KMS-11 (cell line): Measurements from ENCODE around the gene TRPC6.

Experiments used
- H2AFZ ChIP-seq: fragments of 200-600 bp; sonication (generic); 2 replicates; pipeline ENCODE4 v1.6.1; 2016; ENCODE audit warnings: antibody characterized with exemption, mixed run types, low read depth
- H3K27ac ChIP-seq: fragments of 200-600 bp; sonication (generic); 2 replicates; pipeline ENCODE4 v1.6.1; 2016; ENCODE audit warnings: mild to moderate bottlenecking, mixed run types
- H3K27me3 ChIP-seq: fragments of 200-600 bp; sonication (generic); 2 replicates; pipeline ENCODE4 v1.6.1; 2017; ENCODE audit warnings: mild to moderate bottlenecking, low read depth, mixed run types, moderate library complexity; ENCODE audit not compliant: insufficient read depth
- H3K36me3 ChIP-seq: fragments of 200-600 bp; sonication (generic); 2 replicates; pipeline ENCODE4 v1.6.1; 2017; ENCODE audit warnings: mild to moderate bottlenecking, mixed run types; ENCODE audit not compliant: insufficient read depth
- H3K4me1 ChIP-seq: fragments of 200-600 bp; sonication (generic); 2 replicates; pipeline ENCODE4 v1.6.1; 2016; ENCODE audit warnings: mild to moderate bottlenecking, low read depth, mixed run types; ENCODE audit not compliant: poor library complexity, severe bottlenecking
- H3K4me2 ChIP-seq: fragments of 200-600 bp; sonication (generic); 2 replicates; pipeline ENCODE4 v1.7.0; 2016; ENCODE audit warnings: mild to moderate bottlenecking, mixed run types
- H3K4me3 ChIP-seq: fragments of 200-600 bp; sonication (generic); IDR thresholded peaks from 2 replicates; pipeline ENCODE4 v1.6.1; 2017; ENCODE audit warnings: low read depth, low read length, mixed read lengths; ENCODE audit not compliant: insufficient read depth
- H3K79me2 ChIP-seq: fragments of 200-600 bp; sonication (generic); 2 replicates; pipeline ENCODE4 v1.6.1; 2016; ENCODE audit warnings: low read depth, mixed run types; ENCODE audit not compliant: insufficient read depth
- H3K9ac ChIP-seq: fragments of 200-600 bp; sonication (generic); 2 replicates; pipeline ENCODE4 v1.6.1; 2016; ENCODE audit warnings: mild to moderate bottlenecking, mixed run types
- H4K20me1 ChIP-seq: fragments of 200-600 bp; sonication (generic); 2 replicates; pipeline ENCODE4 v1.6.1; 2016; ENCODE audit warnings: mild to moderate bottlenecking, mixed run types; ENCODE audit not compliant: insufficient read depth
- CTCF ChIP-seq: fragments of 200-600 bp; sonication (generic); conservative IDR thresholded peaks from 2 replicates; pipeline ENCODE4 v1.6.1; 2017; ENCODE audit warnings: low read depth, mild to moderate bottlenecking, antibody characterized with exemption, low read length, moderate library complexity, mixed read lengths

Gene TRPC6

GRCh38 chr11:101574886-101575285 is 8.9 kb downstream of the TRPC6 start:
- Histone ChIP-seq H3K79me2 (no peaks in the 10 kb centered on the region), H4K20me1 (no peaks in the 10 kb centered on the region), H3K4me2 (no peak overlapping the region), H2AFZ (no peak overlapping the region), H3K36me3 (no peaks in the 10 kb centered on the region), H3K4me1 (no peaks in the 10 kb centered on the region), H3K4me3 (no peak overlapping the region), H3K27ac (no peak overlapping the region), H3K27me3 (no peaks in the 10 kb centered on the region), H3K9ac (no peak overlapping the region)
- no peak for TF ChIP-seq CTCF

- no peak for TF ChIP-seq CTCF
- Histone ChIP-seq H4K20me1 (no peaks in the 10 kb centered on the region), H3K4me2 (no peak overlapping the region), H3K36me3 (no peaks in the 10 kb centered on the region), H2AFZ (no peak overlapping the region), H3K27me3 (no peaks in the 10 kb centered on the region), H3K9ac (no peak overlapping the region), H3K27ac (no peak overlapping the region), H3K79me2 (no peaks in the 10 kb centered on the region), H3K4me1 (no peaks in the 10 kb centered on the region), H3K4me3 (no peak overlapping the region)
Measured at GRCh38 chr11:101567071-101567470, 16.7 kb downstream of the TRPC6 start.

GRCh38 chr11:101566626-101567025 is 17.2 kb downstream of the TRPC6 start:
- H3K79me2 ChIP-seq: no peaks in the 10 kb centered on the region
- no peak overlapping the region for H3K27ac ChIP-seq
- no peak overlapping the region for H3K4me2 ChIP-seq
- H3K36me3 ChIP-seq: no peaks in the 10 kb centered on the region
- no peak overlapping the region for H3K4me3 ChIP-seq
- H3K27me3 ChIP-seq: no peaks in the 10 kb centered on the region
- no peaks in the 10 kb centered on the region for H3K4me1 ChIP-seq
- TF ChIP-seq CTCF: no peak
- no peaks in the 10 kb centered on the region for H4K20me1 ChIP-seq
- no peak overlapping the region for H2AFZ ChIP-seq
- no peak overlapping the region for H3K9ac ChIP-seq

- no peaks in the 10 kb centered on the region for H3K36me3 ChIP-seq
- H3K4me2 ChIP-seq: no peak overlapping the region
- no peaks in the 10 kb centered on the region for H4K20me1 ChIP-seq
- no peak overlapping the region for H3K27ac ChIP-seq
- no peaks in the 10 kb centered on the region for H3K27me3 ChIP-seq
- H3K79me2 ChIP-seq: no peaks in the 10 kb centered on the region
- H3K9ac ChIP-seq: no peak overlapping the region
- H2AFZ ChIP-seq: no peak overlapping the region
- no peak for TF ChIP-seq CTCF
- H3K4me1 ChIP-seq: no peaks in the 10 kb centered on the region
- no peak overlapping the region for H3K4me3 ChIP-seq
Measured at GRCh38 chr11:101563166-101563565, 20.6 kb downstream of the TRPC6 start.

- H3K79me2 ChIP-seq: no peaks in the 10 kb centered on the region
- TF ChIP-seq CTCF: no peak
- H3K36me3 ChIP-seq: no peaks in the 10 kb centered on the region
- H3K4me3 ChIP-seq: no peak overlapping the region
- no peaks in the 10 kb centered on the region for H4K20me1 ChIP-seq
- no peak overlapping the region for H2AFZ ChIP-seq
- no peaks in the 10 kb centered on the region for H3K27me3 ChIP-seq
- no peak overlapping the region for H3K9ac ChIP-seq
- no peak overlapping the region for H3K4me2 ChIP-seq
- H3K27ac ChIP-seq: no peak overlapping the region
- H3K4me1 ChIP-seq: no peaks in the 10 kb centered on the region
Measured at GRCh38 chr11:101555366-101555765, 28.4 kb downstream of the TRPC6 start.
